Left cardiac atrium (tissue), 4 donors: Measurements from ENCODE around the gene ABR. TPM values are rescaled to one million over a fixed set of nuclear protein-coding genes. Genes with fewer than 3 reads are reported as not detected.
"Not testable (repeated sequence)": the region's sequence is repeated elsewhere in the genome, so short reads cannot be mapped to it uniquely, and the experiment has no call there.

ENCODE experiments used
- ATAC-seq, 2 donors: fragments of 200-7000 bp; cut with Tn5 transposase; one replicate each; pipeline ENCODE4 v1.9.1; 2020; ENCODE audit warnings: mild to moderate bottlenecking in 2 of 2, moderate library complexity in 2 of 2
- DNase-seq: peaks from one replicate; pipeline ENCODE4 v3.0.0-alpha.2; 2020
- intact Hi-C, 2 donors: fragments of 100-400 bp; cut with DNase I; formaldehyde crosslinking; loops; one replicate each; pipeline versions ENCODE4 v1.14.1 to v1.15.1; 2022 to 2023
- total RNA-seq, 2 donors: library from RNA; stranded (reverse); fragmentation: NEBNext Ultra II Directional; extraction: Animal tissue kit (Norgen Biotek cat#: 25700); gene quantifications; one replicate each; pipeline ENCODE4 v1.2.1, GENCODE V29; 2021
- donor health status: DM: no; HTN: yes; CAD: no.
- donor health status: DM: no; HTN: yes; CAD: no; lungs with severe emphysema.
- donor health status: DM: yes; HTN: yes; CAD: no.
- donor health status: Dilated cardiomyopathy.

ABR gene
- total RNA-seq, 2 donors from 2014 or later, result 118 to 132 TPM

- not testable (repeated sequence) for ATAC-seq, DNase-seq
- intact Hi-C loops, result loop anchor here in 1 of 2 donors (10.0 kb wide), 1 partner anchor 206 kb away; no protein-coding TSS in a partner anchor
These were observed 51.3 kb downstream of the ABR start for GRCh38 chr17:1128463-1128862.

GRCh38 chr17:1126801-1127550 lies 52.8 kb downstream of the ABR start:
- ATAC-seq (no peak), DNase-seq (no peak)
- intact Hi-C loops, result loop anchor here in 1 of 2 donors (10.0 kb wide), 1 partner anchor 208 kb away; no protein-coding TSS in a partner anchor

GRCh38 chr17:1126250-1126797 lies 53.5 kb downstream of the ABR start:
- DNase-seq (no peak), ATAC-seq (no peak)
- intact Hi-C loops, result loop anchor here in 1 of 2 donors (10.0 kb wide), 1 partner anchor 208 kb away; no protein-coding TSS in a partner anchor

- DNase-seq (no peak), ATAC-seq (no peak)
- intact Hi-C loops, result loop anchor here in 1 of 2 donors (10.0 kb wide), 1 partner anchor 209 kb away; no protein-coding TSS in a partner anchor
These were observed 54.0 kb downstream of the ABR start for GRCh38 chr17:1125788-1126145.

GRCh38 chr17:1124896-1125787 lies 54.6 kb downstream of the ABR start:
- DNase-seq, result no peak
- intact Hi-C loops, result loop anchor here (5.0 to 10.0 kb wide), 2 partner anchors 62 to 210 kb away; no protein-coding TSS in a partner anchor

GRCh38 chr17:1123921-1124715 lies 55.7 kb downstream of the ABR start:
- intact Hi-C loops, result loop anchor here (2.0 to 10.0 kb wide), 3 partner anchors 63 to 211 kb away; no protein-coding TSS in a partner anchor
- DNase-seq, result no peak
- ATAC-seq, result no peak

More at GRCh38 chr17:1124896-1125787, 54.6 kb downstream of the ABR start:
- ATAC-seq, result no peak

GRCh38 chr17:1123393-1123831 lies 56.4 kb downstream of the ABR start:
- DNase-seq (no peak), ATAC-seq (no peak)
- intact Hi-C loops, result loop anchor here (2.0 to 10.0 kb wide), 3 partner anchors 63 to 211 kb away; no protein-coding TSS in a partner anchor

- DNase-seq, result peak; percentile 86
- ATAC-seq, result peak; percentile 81 to 89
- intact Hi-C loops, result loop anchor here (2.0 to 10.0 kb wide), 3 partner anchors 64 to 212 kb away; no protein-coding TSS in a partner anchor
These were observed 57.0 kb downstream of the ABR start for GRCh38 chr17:1122533-1123392.

GRCh38 chr17:1121442-1121817 lies 58.4 kb downstream of the ABR start:
- intact Hi-C loops, result loop anchor here (5.0 to 10.0 kb wide), 2 partner anchors 66 to 213 kb away; no protein-coding TSS in a partner anchor
- ATAC-seq, DNase-seq: not testable (repeated sequence)

- DNase-seq (no peak), ATAC-seq (no peak)
- intact Hi-C loops, result loop anchor here (5.0 to 10.0 kb wide), 2 partner anchors 66 to 214 kb away; no protein-coding TSS in a partner anchor
These were observed 59.0 kb downstream of the ABR start for GRCh38 chr17:1120596-1121441.

GRCh38 chr17:1119924-1120323 lies 59.9 kb downstream of the ABR start:
- intact Hi-C loops, result loop anchor here (5.0 to 10.0 kb wide), 2 partner anchors 67 to 215 kb away; no protein-coding TSS in a partner anchor
- ATAC-seq (no peak), DNase-seq (no peak)

- DNase-seq, result no peak
- intact Hi-C loops, result no loop called here
- no peak for ATAC-seq
These were observed 63.2 kb downstream of the ABR start for GRCh38 chr17:1116602-1117001.

GRCh38 chr17:1112875-1113274 lies 66.9 kb downstream of the ABR start:
- no peak for ATAC-seq
- DNase-seq, result no peak
- intact Hi-C loops, result no loop called here

GRCh38 chr17:1111599-1112443 lies 68.0 kb downstream of the ABR start:
- peak; percentile 60 for DNase-seq
- intact Hi-C loops, result no loop called here
- peak in 1 of 2 donors; percentile 0 for ATAC-seq

- intact Hi-C loops, result no loop called here
- ATAC-seq (peak; percentile 10 to 52), DNase-seq (peak; percentile 83)
These were observed 68.8 kb downstream of the ABR start for GRCh38 chr17:1110862-1111598.
